Measurements from ENCODE around the gene RUSF1. TPM values are rescaled to one million over a fixed set of nuclear protein-coding genes. Genes with fewer than 3 reads are reported as not detected.

The RUSF1 gene
- total RNA-seq, 6 experiments from 2014 or later = 55.9 to 77.7 (median 63.6) TPM

DNA sequence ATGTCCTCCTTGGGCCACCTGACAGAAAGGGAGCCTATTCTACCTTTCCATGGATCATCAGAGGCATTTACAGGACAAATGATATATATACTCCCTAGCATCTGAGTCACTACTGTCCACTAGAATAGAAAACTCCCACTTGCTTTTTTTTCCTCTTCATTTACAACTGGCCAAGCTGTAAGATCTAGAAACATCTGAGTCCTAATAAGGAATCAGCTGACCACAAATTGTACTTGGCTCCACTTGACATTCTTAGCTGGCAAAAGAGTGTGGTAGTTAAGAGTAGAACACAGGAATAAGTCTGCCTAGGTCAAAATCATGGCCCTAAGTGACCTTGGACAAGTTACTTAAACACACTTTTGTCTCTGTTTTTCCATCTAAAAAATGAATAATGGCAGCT is 5.2 kb downstream of the RUSF1 start:
- TF ChIP-seq, protein P1, sequence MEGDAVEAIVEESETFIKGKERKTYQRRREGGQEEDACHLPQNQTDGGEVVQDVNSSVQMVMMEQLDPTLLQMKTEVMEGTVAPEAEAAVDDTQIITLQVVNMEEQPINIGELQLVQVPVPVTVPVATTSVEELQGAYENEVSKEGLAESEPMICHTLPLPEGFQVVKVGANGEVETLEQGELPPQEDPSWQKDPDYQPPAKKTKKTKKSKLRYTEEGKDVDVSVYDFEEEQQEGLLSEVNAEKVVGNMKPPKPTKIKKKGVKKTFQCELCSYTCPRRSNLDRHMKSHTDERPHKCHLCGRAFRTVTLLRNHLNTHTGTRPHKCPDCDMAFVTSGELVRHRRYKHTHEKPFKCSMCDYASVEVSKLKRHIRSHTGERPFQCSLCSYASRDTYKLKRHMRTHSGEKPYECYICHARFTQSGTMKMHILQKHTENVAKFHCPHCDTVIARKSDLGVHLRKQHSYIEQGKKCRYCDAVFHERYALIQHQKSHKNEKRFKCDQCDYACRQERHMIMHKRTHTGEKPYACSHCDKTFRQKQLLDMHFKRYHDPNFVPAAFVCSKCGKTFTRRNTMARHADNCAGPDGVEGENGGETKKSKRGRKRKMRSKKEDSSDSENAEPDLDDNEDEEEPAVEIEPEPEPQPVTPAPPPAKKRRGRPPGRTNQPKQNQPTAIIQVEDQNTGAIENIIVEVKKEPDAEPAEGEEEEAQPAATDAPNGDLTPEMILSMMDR (IDR thresholded peaks at IDR 0.05) = no peak
- no peak overlapping the region for H3K4me3 Mint-ChIP-seq
- H3K27me3 Mint-ChIP-seq (ENCODE audit: insufficient read depth) = peaks cover 2% of the 10 kb centered on the region; the same call in 1 of the 2 replicates
- peak; percentile 32 for DNase-seq
- H3K9me3 Mint-ChIP-seq = no peaks in the 10 kb centered on the region
- H3K4me1 Mint-ChIP-seq (ENCODE audit: low read depth) = peaks cover 23% of the 10 kb centered on the region
- H3K36me3 Mint-ChIP-seq (ENCODE audit: low read depth) = peaks cover 14% of the 10 kb centered on the region
- no peak overlapping the region for H3K27ac Mint-ChIP-seq

DNA sequence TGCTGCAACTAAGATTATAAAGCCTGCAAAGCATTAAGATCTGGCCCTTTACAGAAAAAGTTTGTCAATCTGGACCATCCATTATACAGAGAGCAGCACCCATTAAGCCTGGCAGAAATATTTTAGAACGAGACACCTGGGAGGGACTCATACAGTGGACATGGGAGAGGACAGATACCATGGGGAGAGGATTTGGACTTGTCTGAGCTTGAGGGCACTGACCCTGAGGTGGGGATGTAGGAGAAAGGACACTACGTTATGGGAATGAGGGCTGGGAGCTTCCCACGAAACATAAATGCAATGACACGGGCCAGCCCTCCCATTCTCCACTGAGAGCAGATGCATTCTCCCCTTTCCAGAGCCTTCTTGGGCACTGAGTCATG is 6.2 kb downstream of the RUSF1 start:
- Mint-ChIP-seq H3K4me3 (no peak overlapping the region), H3K9me3 (no peaks in the 10 kb centered on the region), H3K36me3 (ENCODE audit: low read depth) (peaks cover 7% of the 10 kb centered on the region), H3K27me3 (ENCODE audit: insufficient read depth) (no peaks in the 10 kb centered on the region), H3K4me1 (ENCODE audit: low read depth) (peaks cover 17% of the 10 kb centered on the region), H3K27ac (no peak overlapping the region)
- no peak for DNase-seq
- TF ChIP-seq, protein P1 (IDR thresholded peaks at IDR 0.05) = no peak

DNA sequence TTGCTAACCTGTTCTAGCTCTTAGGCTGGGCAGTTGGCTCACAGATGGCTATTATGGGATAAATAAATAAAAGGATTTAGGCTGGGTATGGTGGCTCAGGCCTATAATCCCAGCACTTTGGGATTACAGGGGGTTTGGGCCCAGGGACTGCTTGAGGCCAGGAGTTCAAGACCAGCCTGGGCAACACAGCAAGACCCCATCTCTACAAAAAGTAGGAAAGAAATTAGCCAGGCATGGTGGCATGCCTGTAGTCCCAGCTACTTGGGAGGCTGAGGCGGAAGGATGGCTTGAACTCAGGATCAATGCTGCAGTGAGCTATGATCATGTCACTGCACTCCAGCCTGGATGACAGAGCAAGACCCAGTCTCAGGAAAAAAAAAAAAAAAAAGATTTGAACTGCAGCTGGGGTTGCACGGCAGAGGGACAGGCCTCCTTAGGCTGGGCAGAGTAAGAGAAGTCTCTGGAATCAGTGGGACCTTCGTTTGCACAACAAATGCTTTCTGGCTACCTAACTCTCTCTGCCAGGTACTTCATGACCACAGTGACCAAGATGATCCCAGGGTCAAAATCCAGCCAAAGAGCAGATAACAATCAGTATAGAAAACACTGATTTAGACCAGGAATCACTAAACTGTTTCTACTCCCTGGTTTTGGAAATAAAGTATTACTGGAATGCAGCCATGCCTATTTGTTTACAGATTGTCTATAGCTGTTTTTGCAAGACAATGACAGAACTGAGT is 6.8 kb downstream of the RUSF1 start:
- no peak overlapping the region for H3K27ac Mint-ChIP-seq
- no peak for DNase-seq
- TF ChIP-seq, protein P1 (IDR thresholded peaks at IDR 0.05) = no peak
- H3K4me3 Mint-ChIP-seq = no peak overlapping the region
- no peaks in the 10 kb centered on the region for H3K27me3 Mint-ChIP-seq (ENCODE audit: insufficient read depth)
- H3K4me1 Mint-ChIP-seq (ENCODE audit: low read depth) = peaks cover 15% of the 10 kb centered on the region
- H3K36me3 Mint-ChIP-seq (ENCODE audit: low read depth) = peaks cover 7% of the 10 kb centered on the region
- H3K9me3 Mint-ChIP-seq = no peaks in the 10 kb centered on the region

DNA sequence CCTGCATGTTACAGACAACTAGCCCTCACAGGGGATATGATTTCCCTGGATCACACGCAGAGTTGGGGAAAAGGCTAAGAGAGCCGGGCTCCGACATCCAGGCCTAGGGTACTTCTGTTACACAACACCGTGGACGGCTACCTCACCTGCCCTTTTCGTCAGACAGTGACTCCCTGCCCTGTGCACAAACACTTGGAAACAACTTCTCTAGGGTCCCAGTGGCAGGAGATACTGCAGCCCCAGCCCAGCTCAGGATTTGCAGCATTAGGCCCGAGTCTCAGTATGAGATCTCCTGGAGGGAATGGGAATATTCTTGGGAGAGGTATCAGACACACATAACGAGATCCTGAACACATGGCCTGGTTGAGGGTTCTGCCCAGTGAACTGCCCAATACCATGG is 8.3 kb downstream of the RUSF1 start:
- H3K27me3 Mint-ChIP-seq (ENCODE audit: insufficient read depth) = no peaks in the 10 kb centered on the region

DNA sequence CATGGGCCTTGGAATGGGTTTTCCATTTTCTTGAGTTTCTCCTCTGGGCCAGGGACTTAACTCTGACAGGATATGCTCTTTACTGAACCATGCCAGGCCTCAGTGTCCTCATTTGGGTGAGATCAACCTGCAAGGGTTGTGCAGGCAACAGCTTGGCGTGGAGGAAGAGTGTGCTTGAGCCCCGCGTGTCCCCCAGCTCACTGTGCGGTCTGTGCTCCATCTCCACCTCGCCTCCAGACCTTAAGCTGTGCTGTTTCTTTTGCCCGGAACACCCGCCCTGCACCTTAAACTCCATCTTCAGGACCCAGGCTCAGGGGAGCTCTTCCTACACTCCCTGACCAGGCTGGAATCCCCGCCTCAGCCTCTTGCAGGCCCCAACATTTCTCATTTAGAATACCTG is 9.7 kb downstream of the RUSF1 start:
- TF ChIP-seq, protein P1 (IDR thresholded peaks at IDR 0.05) = no peak
- H3K4me3 Mint-ChIP-seq = no peak overlapping the region
- H3K27me3 Mint-ChIP-seq (ENCODE audit: insufficient read depth) = 0 out of 2 replicates have a peak, but pooled peaks cover under 1% of the 10 kb centered on the region
- H3K27ac Mint-ChIP-seq = no peak overlapping the region
- peaks cover 7% of the 10 kb centered on the region for H3K36me3 Mint-ChIP-seq (ENCODE audit: low read depth)
- peaks cover 15% of the 10 kb centered on the region for H3K4me1 Mint-ChIP-seq (ENCODE audit: low read depth)
- no peaks in the 10 kb centered on the region for H3K9me3 Mint-ChIP-seq
- DNase-seq = no peak

More for the DNA sequence above, 8.3 kb downstream of the RUSF1 start:
- H3K27ac Mint-ChIP-seq = no peak overlapping the region
- no peak overlapping the region for H3K4me3 Mint-ChIP-seq
- H3K36me3 Mint-ChIP-seq (ENCODE audit: low read depth) = peaks cover 7% of the 10 kb centered on the region
- peaks cover 15% of the 10 kb centered on the region for H3K4me1 Mint-ChIP-seq (ENCODE audit: low read depth)
- no peaks in the 10 kb centered on the region for H3K9me3 Mint-ChIP-seq
- TF ChIP-seq, protein P1 (IDR thresholded peaks at IDR 0.05) = no peak
- DNase-seq = no peak

Data from HFFc6 (cell line).